Stomach (tissue), 4 donors: ENCODE measurements around the gene PTGES3L.

Source experiments
- EP300 ChIP-seq: sonication (generic); formaldehyde crosslinking; IDR thresholded peaks from one replicate; pipeline ENCODE4 v1.6.1; 2017; ENCODE audit warnings: antibody characterized with exemption
- POLR2A ChIP-seq, 4 donors: fragments of 450-650 bp; IDR thresholded peaks; one replicate each; pipeline ENCODE4 v1.6.1; 2016; ENCODE audit warnings: antibody characterized with exemption in 4 of 4, control low read depth in 2 of 4, mild to moderate bottlenecking in 1 of 4, moderate library complexity in 1 of 4
- POLR2AphosphoS5 ChIP-seq, 3 donors: sonication (generic); formaldehyde crosslinking; IDR thresholded peaks; one replicate each; pipeline ENCODE4 v1.6.1; 2016; ENCODE audit warnings: antibody characterized with exemption in 3 of 3
- TF ChIP-seq, protein P1 (sequence below), 7 experiments: fragments of 450-650 bp in 4 of 7; fragments of 200-600 bp in 3 of 7; sonication (generic) in 3 of 7; IDR thresholded peaks; one replicate each; pipeline ENCODE4 v1.5.1; 2016 to 2019; ENCODE audit warnings: antibody characterized with exemption in 7 of 7, control low read depth in 2 of 7, mild to moderate bottlenecking in 1 of 7

DNA sequence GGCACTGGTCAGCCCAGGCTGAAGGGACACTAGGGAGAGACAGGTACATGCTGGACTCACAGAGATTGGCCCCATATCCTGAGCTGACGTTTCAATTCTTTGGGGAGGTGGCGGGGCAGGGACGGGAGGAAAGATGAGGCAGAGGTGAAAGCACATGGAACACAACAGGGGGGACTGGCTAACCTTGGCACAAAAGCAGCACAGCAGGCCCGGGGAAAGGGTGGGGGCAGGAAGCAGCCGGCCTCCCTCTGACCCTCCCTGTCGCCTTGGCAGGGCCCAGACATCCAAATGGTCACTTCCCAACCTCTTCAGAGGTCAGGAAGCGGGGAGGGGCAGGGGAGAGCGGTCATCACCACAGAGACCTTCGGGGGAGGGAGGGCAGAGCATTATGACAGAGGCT, 35.7 kb upstream of the PTGES3L start:
- no peak for TF ChIP-seq POLR2A (IDR thresholded peaks at IDR 0.05)
- TF ChIP-seq, protein P1, sequence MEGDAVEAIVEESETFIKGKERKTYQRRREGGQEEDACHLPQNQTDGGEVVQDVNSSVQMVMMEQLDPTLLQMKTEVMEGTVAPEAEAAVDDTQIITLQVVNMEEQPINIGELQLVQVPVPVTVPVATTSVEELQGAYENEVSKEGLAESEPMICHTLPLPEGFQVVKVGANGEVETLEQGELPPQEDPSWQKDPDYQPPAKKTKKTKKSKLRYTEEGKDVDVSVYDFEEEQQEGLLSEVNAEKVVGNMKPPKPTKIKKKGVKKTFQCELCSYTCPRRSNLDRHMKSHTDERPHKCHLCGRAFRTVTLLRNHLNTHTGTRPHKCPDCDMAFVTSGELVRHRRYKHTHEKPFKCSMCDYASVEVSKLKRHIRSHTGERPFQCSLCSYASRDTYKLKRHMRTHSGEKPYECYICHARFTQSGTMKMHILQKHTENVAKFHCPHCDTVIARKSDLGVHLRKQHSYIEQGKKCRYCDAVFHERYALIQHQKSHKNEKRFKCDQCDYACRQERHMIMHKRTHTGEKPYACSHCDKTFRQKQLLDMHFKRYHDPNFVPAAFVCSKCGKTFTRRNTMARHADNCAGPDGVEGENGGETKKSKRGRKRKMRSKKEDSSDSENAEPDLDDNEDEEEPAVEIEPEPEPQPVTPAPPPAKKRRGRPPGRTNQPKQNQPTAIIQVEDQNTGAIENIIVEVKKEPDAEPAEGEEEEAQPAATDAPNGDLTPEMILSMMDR (IDR thresholded peaks at IDR 0.05): no peak
- no peak for TF ChIP-seq EP300
- peak in 2 of 3 donors; percentile 25 to 57 for TF ChIP-seq POLR2AphosphoS5 (IDR thresholded peaks at IDR 0.05)
